ENCODE measurements around the gene TIMM21. TPM values are rescaled to one million over a fixed set of nuclear protein-coding genes. Genes with fewer than 3 reads are reported as not detected.

TIMM21 gene
- total RNA-seq, 1 donor from 2014 or later, result 27.0 TPM

DNA sequence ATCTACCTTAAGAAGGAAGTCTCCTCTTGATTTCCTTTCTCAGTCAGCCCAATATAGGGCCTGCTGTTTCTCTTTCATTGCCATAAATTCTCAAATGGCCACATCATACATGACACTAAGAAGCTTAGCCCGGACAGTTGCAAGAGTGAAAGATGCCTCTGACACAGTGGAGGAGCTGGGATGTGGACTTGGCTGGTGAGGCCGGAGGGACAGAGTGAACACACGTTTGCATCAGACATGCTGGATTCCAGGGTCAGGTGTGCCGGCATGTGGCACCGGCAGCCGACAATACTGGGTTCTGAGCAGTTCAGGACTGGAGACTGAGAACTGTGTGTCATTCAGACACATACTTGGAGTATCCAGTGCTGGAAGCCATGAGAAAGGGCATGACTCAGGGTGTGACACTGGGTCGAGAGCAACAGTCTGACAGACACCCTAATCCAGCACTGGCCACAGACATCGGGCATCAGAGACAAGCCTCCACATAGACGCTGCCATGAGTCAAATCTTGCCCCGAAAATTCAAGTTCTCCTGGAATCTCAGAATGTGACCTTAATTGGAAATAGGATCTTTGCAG, 31.4 kb downstream of the TIMM21 start:
- TF ChIP-seq, protein P1, sequence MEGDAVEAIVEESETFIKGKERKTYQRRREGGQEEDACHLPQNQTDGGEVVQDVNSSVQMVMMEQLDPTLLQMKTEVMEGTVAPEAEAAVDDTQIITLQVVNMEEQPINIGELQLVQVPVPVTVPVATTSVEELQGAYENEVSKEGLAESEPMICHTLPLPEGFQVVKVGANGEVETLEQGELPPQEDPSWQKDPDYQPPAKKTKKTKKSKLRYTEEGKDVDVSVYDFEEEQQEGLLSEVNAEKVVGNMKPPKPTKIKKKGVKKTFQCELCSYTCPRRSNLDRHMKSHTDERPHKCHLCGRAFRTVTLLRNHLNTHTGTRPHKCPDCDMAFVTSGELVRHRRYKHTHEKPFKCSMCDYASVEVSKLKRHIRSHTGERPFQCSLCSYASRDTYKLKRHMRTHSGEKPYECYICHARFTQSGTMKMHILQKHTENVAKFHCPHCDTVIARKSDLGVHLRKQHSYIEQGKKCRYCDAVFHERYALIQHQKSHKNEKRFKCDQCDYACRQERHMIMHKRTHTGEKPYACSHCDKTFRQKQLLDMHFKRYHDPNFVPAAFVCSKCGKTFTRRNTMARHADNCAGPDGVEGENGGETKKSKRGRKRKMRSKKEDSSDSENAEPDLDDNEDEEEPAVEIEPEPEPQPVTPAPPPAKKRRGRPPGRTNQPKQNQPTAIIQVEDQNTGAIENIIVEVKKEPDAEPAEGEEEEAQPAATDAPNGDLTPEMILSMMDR (IDR thresholded peaks at IDR 0.05; ENCODE audit: insufficient read depth, low read length, poor library complexity, severe bottlenecking), result no peak
- H3K4me3 ChIP-seq (ENCODE audit: low read depth, low read length), result no peak overlapping the region

GRCh38 chr18:74182335-74182734, 34.0 kb downstream of the TIMM21 start:
- TF ChIP-seq, protein P1 (IDR thresholded peaks at IDR 0.05; ENCODE audit: insufficient read depth, low read length, poor library complexity, severe bottlenecking), result no peak
- Histone ChIP-seq H3K27me3 (ENCODE audit: control insufficient read depth, insufficient read depth, low read length) (peaks cover 6% of the 10 kb centered on the region), H3K36me3 (ENCODE audit: control insufficient read depth, insufficient read depth, low read length) (no peaks in the 10 kb centered on the region), H3K4me3 (ENCODE audit: low read depth, low read length) (no peak overlapping the region)
- no peak for DNase-seq (ENCODE audit: low read depth)

More for the DNA sequence above, 31.4 kb downstream of the TIMM21 start:
- Histone ChIP-seq H3K36me3 (ENCODE audit: control insufficient read depth, insufficient read depth, low read length) (no peaks in the 10 kb centered on the region), H3K27me3 (ENCODE audit: control insufficient read depth, insufficient read depth, low read length) (peaks cover 15% of the 10 kb centered on the region)
- no peak for DNase-seq (ENCODE audit: low read depth)

DNA sequence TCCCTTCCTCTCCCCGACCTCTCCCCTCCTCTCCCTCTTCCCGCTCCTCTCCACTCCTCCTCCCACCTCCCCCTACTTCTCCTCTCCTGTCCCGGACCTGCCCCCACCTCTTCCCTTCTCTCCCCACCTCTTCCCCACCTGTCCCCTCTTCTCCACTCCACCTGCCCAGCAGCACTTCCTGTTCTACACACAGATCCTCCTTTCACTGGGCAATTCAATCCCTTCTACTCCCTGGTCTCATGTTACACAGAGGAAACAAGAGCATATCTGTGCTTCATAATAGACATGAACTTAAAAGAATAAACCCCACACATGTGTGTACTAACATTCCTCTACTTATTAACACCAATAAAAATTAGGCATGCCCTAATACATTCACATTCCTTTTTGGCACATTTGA, 34.8 kb downstream of the TIMM21 start:
- Histone ChIP-seq H3K27me3 (ENCODE audit: control insufficient read depth, insufficient read depth, low read length) (peaks cover 6% of the 10 kb centered on the region), H3K36me3 (ENCODE audit: control insufficient read depth, insufficient read depth, low read length) (no peaks in the 10 kb centered on the region), H3K4me3 (ENCODE audit: low read depth, low read length) (no peak overlapping the region)
- TF ChIP-seq, protein P1 (IDR thresholded peaks at IDR 0.05; ENCODE audit: insufficient read depth, low read length, poor library complexity, severe bottlenecking), result no peak
- no peak for DNase-seq (ENCODE audit: low read depth)

DNA sequence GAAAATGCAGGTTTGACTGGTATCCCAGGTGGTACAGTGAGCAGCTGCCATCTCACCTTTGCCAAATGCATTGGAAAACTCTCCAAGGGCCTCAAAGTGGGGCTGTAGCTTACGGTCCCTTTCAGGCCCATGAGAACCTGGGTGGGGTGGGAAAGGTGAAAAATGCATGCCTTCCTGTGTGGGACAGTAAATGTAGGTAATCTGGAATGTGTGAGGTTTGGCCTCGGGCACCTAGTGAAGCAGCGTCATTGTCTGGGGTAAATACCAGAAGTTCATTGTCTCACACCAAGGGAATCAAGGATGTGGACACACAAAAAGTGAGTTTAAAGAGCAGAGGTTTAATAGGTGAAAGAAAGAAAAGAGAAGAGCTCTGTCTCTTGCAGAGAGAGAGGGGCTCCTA, 36.6 kb downstream of the TIMM21 start:
- Histone ChIP-seq H3K27me3 (ENCODE audit: control insufficient read depth, insufficient read depth, low read length) (peaks cover 6% of the 10 kb centered on the region), H3K4me3 (ENCODE audit: low read depth, low read length) (no peak overlapping the region), H3K36me3 (ENCODE audit: control insufficient read depth, insufficient read depth, low read length) (no peaks in the 10 kb centered on the region)
- DNase-seq (ENCODE audit: low read depth), result no peak
- TF ChIP-seq, protein P1 (IDR thresholded peaks at IDR 0.05; ENCODE audit: insufficient read depth, low read length, poor library complexity, severe bottlenecking), result no peak

GRCh38 chr18:74185860-74186259, 37.5 kb downstream of the TIMM21 start:
- Histone ChIP-seq H3K27me3 (ENCODE audit: control insufficient read depth, insufficient read depth, low read length) (peaks cover 6% of the 10 kb centered on the region), H3K4me3 (ENCODE audit: low read depth, low read length) (no peak overlapping the region), H3K36me3 (ENCODE audit: control insufficient read depth, insufficient read depth, low read length) (no peaks in the 10 kb centered on the region)
- no peak for DNase-seq (ENCODE audit: low read depth)
- TF ChIP-seq, protein P1 (IDR thresholded peaks at IDR 0.05; ENCODE audit: insufficient read depth, low read length, poor library complexity, severe bottlenecking), result no peak

DNA sequence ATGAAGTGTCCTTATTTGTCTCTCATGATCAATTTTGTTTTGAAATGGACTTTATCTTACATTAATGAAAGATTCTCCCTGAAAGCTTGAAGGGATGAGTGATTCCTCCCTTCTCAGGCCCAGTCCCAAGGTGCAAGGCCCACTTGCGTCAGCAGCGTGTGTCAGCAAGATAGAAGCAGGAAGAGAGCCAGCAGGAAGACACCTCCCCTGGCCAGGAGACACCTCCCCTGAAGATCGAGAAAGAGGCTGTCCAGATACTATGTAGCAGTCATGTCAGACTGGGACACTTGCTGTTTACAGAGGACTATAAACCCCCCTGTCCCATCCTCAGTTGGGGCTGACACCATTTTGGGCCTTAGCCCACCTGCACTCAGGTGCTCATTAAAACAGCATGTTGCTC, 38.3 kb downstream of the TIMM21 start:
- H3K27me3 ChIP-seq (ENCODE audit: control insufficient read depth, insufficient read depth, low read length), result peaks cover 6% of the 10 kb centered on the region
- TF ChIP-seq, protein P1 (IDR thresholded peaks at IDR 0.05; ENCODE audit: insufficient read depth, low read length, poor library complexity, severe bottlenecking), result no peak
- no peaks in the 10 kb centered on the region for H3K36me3 ChIP-seq (ENCODE audit: control insufficient read depth, insufficient read depth, low read length)

More for the DNA sequence above, 38.3 kb downstream of the TIMM21 start:
- DNase-seq (ENCODE audit: low read depth), result no peak
- H3K4me3 ChIP-seq (ENCODE audit: low read depth, low read length), result no peak overlapping the region
